HCT116 (cell line): ENCODE measurements around the gene NPFF. TPM values are rescaled to one million over a fixed set of nuclear protein-coding genes. Genes with fewer than 3 reads are reported as not detected.
A peak's percentile ranks its signal among the peaks of the same experiment; 100 is the strongest.

Experiments
- ATAC-seq: fragments of 200-7000 bp; cut with Tn5 transposase; 2 replicates; pipeline ENCODE4 v1.9.1; 2020; ENCODE audit warnings: mild to moderate bottlenecking, moderate library complexity
- BruUV-seq: library from RNA; stranded (reverse); fragments of 400-500 nt; replicated peaks from 2 replicates; lab custom pipeline; 2021; lab: Mats Ljungman, UMichigan
- CTCF ChIA-PET: fragments of 300-600 bp; sonication (Branson Sonifier 250); formaldehyde crosslinking; loops from one replicate; lab custom pipeline; 2021; ENCODE audit warnings: antibody characterized with exemption; lab: Charles Lee
- POLR2A ChIA-PET: fragments of 300-600, 350-600 bp; sonication (Branson Sonifier 250); formaldehyde crosslinking; loops from one replicate; lab custom pipeline; 2021; ENCODE audit warnings: antibody characterized with exemption; lab: Charles Lee
- RAD21 ChIA-PET, 2 experiments: fragments of 300-600 bp; sonication (Branson Sonifier 250); formaldehyde crosslinking; loops; one replicate each; lab custom pipeline; 2023; ENCODE audit warnings: low total read pairs in 2 of 2; ENCODE audit not compliant: uncharacterized antibody in 2 of 2, unreplicated experiment in 2 of 2, low non-redundant PET in 1 of 2; lab: Charles Lee
- DNase-seq: peaks from one replicate; pipeline ENCODE4 v3.0.0-alpha.2; 2010; ENCODE audit warnings: low read depth, low spot score
- H2AFZ ChIP-seq: fragments of 200-600 bp; shearing (Covaris generic), sonication (generic); 2 replicates; pipeline ENCODE4 v1.6.1; 2017; ENCODE audit warnings: low read depth, mixed run types, mixed read lengths, antibody characterized with exemption, low read length; ENCODE audit not compliant: poor library complexity, severe bottlenecking
- H3K27ac ChIP-seq: 2 replicates; pipeline ENCODE4 v1.5.1; 2012; ENCODE audit warnings: low read depth, low read length
- H3K27me3 ChIP-seq: fragments of 200-600 bp; sonication (generic); 2 replicates; pipeline ENCODE4 v1.6.1; 2016; ENCODE audit warnings: mixed run types, low read length, mixed read lengths; ENCODE audit not compliant: insufficient read depth
- H3K36me3 ChIP-seq, 2 experiments: fragments of 200-500 bp in 1 of 2; fragments of 200-600 bp in 1 of 2; sonication (Bioruptor generic) in 1 of 2; sonication (generic) in 1 of 2; 2 replicates each; pipeline versions ENCODE4 v1.5.1 to v1.6.1; 2014 to 2016; ENCODE audit warnings: low read length in 2 of 2, inconsistent platforms in 1 of 2, mixed read lengths in 1 of 2, mixed run types in 1 of 2; ENCODE audit not compliant: insufficient read depth in 2 of 2, control insufficient read depth in 1 of 2
- H3K4me1 ChIP-seq, 2 experiments: fragments of 200-600 bp in 1 of 2; sonication (generic) in 1 of 2; 2 replicates each; pipeline versions ENCODE4 v1.5.1 to v1.6.1; 2012 to 2017; ENCODE audit warnings: low read length in 2 of 2, inconsistent platforms in 1 of 2, mild to moderate bottlenecking in 1 of 2, mixed read lengths in 1 of 2, mixed run types in 1 of 2, moderate library complexity in 1 of 2; ENCODE audit not compliant: insufficient read depth in 2 of 2, control insufficient read depth in 1 of 2
- H3K4me2 ChIP-seq: fragments of 200-600 bp; sonication (generic); 2 replicates; pipeline ENCODE4 v1.6.1; 2017; ENCODE audit warnings: mixed run types, low read length, mixed read lengths
- H3K4me3 ChIP-seq, 2 experiments: fragments of 200-600 bp in 1 of 2; sonication (generic) in 1 of 2; replicated peaks in 1 of 2; 2 replicates each; pipeline ENCODE4 v1.5.1; 2011 to 2016; ENCODE audit warnings: low read length in 2 of 2, control low read depth in 1 of 2, low read depth in 1 of 2, mild to moderate bottlenecking in 1 of 2, mixed read lengths in 1 of 2, mixed run types in 1 of 2
- H3K79me2 ChIP-seq: fragments of 200-600 bp; sonication (generic); 2 replicates; pipeline ENCODE4 v1.6.1; 2017; ENCODE audit warnings: mild to moderate bottlenecking, mixed run types, low read length, moderate library complexity, mixed read lengths; ENCODE audit not compliant: insufficient read depth
- H3K9ac ChIP-seq: fragments of 200-600 bp; sonication (generic); 2 replicates; pipeline ENCODE4 v1.6.1; 2016; ENCODE audit warnings: low read length, mixed read lengths
- H3K9me2 ChIP-seq: fragments of 200-600 bp; sonication (generic), shearing (Covaris generic); 2 replicates; pipeline ENCODE4 v1.6.1; 2017; ENCODE audit warnings: mixed run types, mild to moderate bottlenecking, moderate library complexity; ENCODE audit not compliant: insufficient read depth
- H3K9me3 ChIP-seq, 2 experiments: fragments of 200-500 bp in 1 of 2; fragments of 200-600 bp in 1 of 2; sonication (Bioruptor generic) in 1 of 2; sonication (generic) in 1 of 2; 2 replicates each; pipeline ENCODE4 v1.6.1; 2014 to 2017; ENCODE audit warnings: low read length in 2 of 2, mixed read lengths in 2 of 2, inconsistent platforms in 1 of 2, low read depth in 1 of 2, mild to moderate bottlenecking in 1 of 2, mixed run types in 1 of 2, moderate library complexity in 1 of 2; ENCODE audit not compliant: control insufficient read depth in 1 of 2, insufficient read depth in 1 of 2
- H4K20me1 ChIP-seq: fragments of 200-600 bp; sonication (generic), shearing (Covaris generic); 2 replicates; pipeline ENCODE4 v1.6.1; 2017; ENCODE audit warnings: mixed run types, mild to moderate bottlenecking, moderate library complexity; ENCODE audit not compliant: insufficient read depth
- POLR2AphosphoS5 ChIP-seq: IDR thresholded peaks from 2 replicates; pipeline ENCODE4 v1.6.1; 2011; ENCODE audit warnings: mild to moderate bottlenecking, low read depth, low read length, moderate library complexity
- YY1 ChIP-seq: IDR thresholded peaks from 2 replicates; pipeline ENCODE4 v1.6.1; 2011; ENCODE audit warnings: low read length, low read depth, moderate library complexity, mild to moderate bottlenecking; ENCODE audit not compliant: insufficient replicate concordance; ENCODE audit errors: extremely low read depth
- intact Hi-C: fragments of 100-400 bp; cut with micrococcal nuclease; formaldehyde crosslinking; loops from 2 replicates; pipeline ENCODE4 v1.10.0; 2022
- total RNA-seq: library from RNA; stranded (reverse); gene quantifications from one replicate; pipeline ENCODE4 v1.2.1, GENCODE V29; 2021; ENCODE audit not compliant: unreplicated experiment

Gene NPFF
- total RNA-seq, 1 experiment from 2014 or later: not detected

GRCh38 chr12:53496752-53497032, 10.6 kb downstream of the NPFF start:
- POLR2A ChIA-PET: no interaction called here
- CTCF ChIA-PET: no interaction called here

GRCh38 chr12:53495903-53496751, 11.2 kb downstream of the NPFF start:
- Histone ChIP-seq H4K20me1 (no peaks in the 10 kb centered on the region), H3K4me2 (0 out of 2 replicates have a peak overlapping the region, but pooled peaks have one; percentile 1), H3K9me2 (no peaks in the 10 kb centered on the region), H2AFZ (no peak overlapping the region), H3K79me2 (no peaks in the 10 kb centered on the region; the same call in 1 of the 2 replicates), H3K9ac (no peak overlapping the region), H3K4me3 (no peak overlapping the region), H3K9me3 (no peaks in the 10 kb centered on the region), H3K27ac (no peak overlapping the region), H3K4me1 (peaks cover 18 to 50% of the 10 kb centered on the region in 2 experiments), H3K36me3 (no peaks in the 10 kb centered on the region), H3K27me3 (no peaks in the 10 kb centered on the region)
- ATAC-seq (no peak), DNase-seq (no peak)
- RAD21 ChIA-PET: no interaction called here
- POLR2A ChIA-PET: interaction anchor here (0.7 kb wide), 1 partner anchor 121 kb away, joined by 3 read pairs; no protein-coding TSS in a partner anchor
- TF ChIP-seq POLR2AphosphoS5: no peak
- CTCF ChIA-PET: no interaction called here
- intact Hi-C loops: no loop called here
- no TSS peak for BruUV-seq

More at GRCh38 chr12:53496752-53497032, 10.6 kb downstream of the NPFF start:
- intact Hi-C loops: no loop called here
- peaks cover 18 to 53% of the 10 kb centered on the region in 2 experiments for H3K4me1 ChIP-seq
- no peak overlapping the region for H3K9ac ChIP-seq
- no peak overlapping the region for H3K4me3 ChIP-seq
- peaks cover 3% of the 10 kb centered on the region; the same call in 1 of the 2 replicates for H3K79me2 ChIP-seq
- H3K9me3 ChIP-seq: no peaks in the 10 kb centered on the region
- TF ChIP-seq YY1: no peak
- ATAC-seq (no peak), DNase-seq (no peak)
- no peaks in the 10 kb centered on the region for H3K27me3 ChIP-seq
- H3K27ac ChIP-seq: no peak overlapping the region
- RAD21 ChIA-PET: no interaction called here
- no peaks in the 10 kb centered on the region for H3K36me3 ChIP-seq
- H2AFZ ChIP-seq: no peak overlapping the region
- no peak overlapping the region for H3K4me2 ChIP-seq
- no peaks in the 10 kb centered on the region for H3K9me2 ChIP-seq
- BruUV-seq: no TSS peak
- H4K20me1 ChIP-seq: no peaks in the 10 kb centered on the region
